Epithelial cell of proximal tubule (primary cell): ENCODE data around the gene KIFBP. TPM values are rescaled to one million over a fixed set of nuclear protein-coding genes. Genes with fewer than 3 reads are reported as not detected.
A peak's percentile ranks its signal among the peaks of the same experiment; 100 is the strongest.

ENCODE experiments used
- DNase-seq: peaks from one replicate; pipeline ENCODE4 v3.0.0-alpha.2; 2011; ENCODE audit warnings: low read depth
- H3K4me3 ChIP-seq: 2 replicates; pipeline ENCODE4 v1.5.1; 2011; ENCODE audit warnings: low read depth, mild to moderate bottlenecking, low read length
- total RNA-seq: library from RNA; depleted of rRNA; stranded (reverse); fragments of >200 nt; gene quantifications from 2 replicates; pipeline ENCODE4 v1.2.3, GENCODE V29; 2015
- TF ChIP-seq, protein P1 (sequence below): conservative IDR thresholded peaks from 2 replicates; pipeline ENCODE4 v1.5.1; 2012; ENCODE audit warnings: low read depth, mild to moderate bottlenecking, low read length

Gene KIFBP
- total RNA-seq, 1 donor from 2014 or later, result 69.2 TPM

DNA sequence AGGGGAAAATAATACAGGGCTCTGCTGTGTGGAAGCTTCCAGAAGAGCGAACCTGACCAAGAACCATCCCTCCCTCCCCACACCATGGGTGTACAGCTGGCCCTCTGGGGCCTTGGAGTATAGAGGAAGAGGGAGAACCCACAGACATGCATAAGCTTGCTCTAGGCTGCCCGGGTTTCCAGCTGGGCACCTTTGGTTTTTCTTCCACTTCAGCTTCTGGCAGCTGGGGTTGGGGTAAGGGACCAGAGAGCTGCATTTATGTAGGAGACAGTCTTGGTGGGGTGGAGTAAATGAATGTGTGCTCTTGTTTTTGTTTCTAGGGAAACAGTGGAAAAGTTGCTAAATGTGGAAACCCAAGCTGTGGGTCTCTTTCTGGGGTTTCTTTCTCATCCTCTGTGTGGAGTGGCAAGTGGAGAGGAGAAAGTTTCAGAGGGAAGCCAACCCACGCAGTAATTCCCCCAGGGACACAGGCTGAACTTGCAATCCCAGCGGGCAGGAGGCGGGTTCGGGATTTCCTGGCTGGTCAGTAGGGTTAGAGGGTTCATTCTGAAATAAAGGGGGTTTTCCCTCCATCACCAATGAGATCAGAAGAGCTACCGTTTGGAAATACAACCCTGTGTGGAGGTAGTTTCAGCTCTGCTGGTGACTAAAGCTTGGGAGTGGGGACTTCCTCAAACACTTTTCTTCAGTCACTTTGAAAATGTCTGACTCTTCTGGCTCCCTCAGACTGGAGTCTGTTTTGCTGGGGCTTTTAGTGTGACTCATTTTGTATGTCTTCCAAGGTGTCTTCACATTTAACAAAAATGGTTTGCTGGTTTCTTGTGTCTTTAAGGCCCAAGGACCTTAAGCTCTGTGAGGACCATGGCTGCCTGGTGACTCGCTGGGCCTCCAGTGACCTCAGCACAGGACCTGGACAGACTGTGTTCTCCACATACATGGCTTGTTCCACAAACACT lies 77.1 kb downstream of the KIFBP start:
- TF ChIP-seq, protein P1, sequence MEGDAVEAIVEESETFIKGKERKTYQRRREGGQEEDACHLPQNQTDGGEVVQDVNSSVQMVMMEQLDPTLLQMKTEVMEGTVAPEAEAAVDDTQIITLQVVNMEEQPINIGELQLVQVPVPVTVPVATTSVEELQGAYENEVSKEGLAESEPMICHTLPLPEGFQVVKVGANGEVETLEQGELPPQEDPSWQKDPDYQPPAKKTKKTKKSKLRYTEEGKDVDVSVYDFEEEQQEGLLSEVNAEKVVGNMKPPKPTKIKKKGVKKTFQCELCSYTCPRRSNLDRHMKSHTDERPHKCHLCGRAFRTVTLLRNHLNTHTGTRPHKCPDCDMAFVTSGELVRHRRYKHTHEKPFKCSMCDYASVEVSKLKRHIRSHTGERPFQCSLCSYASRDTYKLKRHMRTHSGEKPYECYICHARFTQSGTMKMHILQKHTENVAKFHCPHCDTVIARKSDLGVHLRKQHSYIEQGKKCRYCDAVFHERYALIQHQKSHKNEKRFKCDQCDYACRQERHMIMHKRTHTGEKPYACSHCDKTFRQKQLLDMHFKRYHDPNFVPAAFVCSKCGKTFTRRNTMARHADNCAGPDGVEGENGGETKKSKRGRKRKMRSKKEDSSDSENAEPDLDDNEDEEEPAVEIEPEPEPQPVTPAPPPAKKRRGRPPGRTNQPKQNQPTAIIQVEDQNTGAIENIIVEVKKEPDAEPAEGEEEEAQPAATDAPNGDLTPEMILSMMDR, result no peak
- H3K4me3 ChIP-seq, result no peak overlapping the region
- peak; percentile 61 for DNase-seq

Other genes with a start within 250 kb of the KIFBP start
- 0.23 and 1.2 TPM in 2 replicates for gene STOX1, start 161.3 kb upstream of the KIFBP start, total RNA-seq
- 32.8 and 35.6 TPM in 2 replicates for gene DDX50, start 87.5 kb upstream of the KIFBP start, total RNA-seq
- gene DDX21, start 32.6 kb upstream of the KIFBP start, total RNA-seq, result 84.9 and 149 TPM in 2 replicates
- 8.5 and 121 TPM in 2 replicates for gene SRGN, start 99.3 kb downstream of the KIFBP start, total RNA-seq
- gene VPS26A, start 135.4 kb downstream of the KIFBP start, total RNA-seq, result 23.6 and 25.0 TPM in 2 replicates
- 29.0 and 38.0 TPM in 2 replicates for gene SUPV3L1, start 191.4 kb downstream of the KIFBP start, total RNA-seq
- 42.0 and 75.2 TPM in 2 replicates for gene HKDC1, start 231.5 kb downstream of the KIFBP start, total RNA-seq